ENCODE measurements around the gene NRXN3. TPM values are rescaled to one million over a fixed set of nuclear protein-coding genes. Genes with fewer than 3 reads are reported as not detected.

The NRXN3 gene
- total and polyA plus RNA-seq, 2 experiments from 2014 or later: 5.7 to 7.1 TPM

GRCh38 chr14:78292003-78292402 lies 121.8 kb downstream of the NRXN3 start:
- H3K9me2 ChIP-seq (replicated peaks; ENCODE audit: insufficient read depth): no peaks in the 10 kb centered on the region
- no peaks in the 10 kb centered on the region for H3K79me2 ChIP-seq
- no peak overlapping the region for H3K4me3 ChIP-seq
- peaks cover 7% of the 10 kb centered on the region for H3K27me3 ChIP-seq
- H3K4me2 ChIP-seq: no peak overlapping the region
- no peak overlapping the region for H2AFZ ChIP-seq
- H3K4me1 ChIP-seq (ENCODE audit: insufficient read depth): no peaks in the 10 kb centered on the region
- H3K9me3 ChIP-seq (ENCODE audit: low read depth): no peaks in the 10 kb centered on the region
- TF ChIP-seq EZH2phosphoT487 (IDR thresholded peaks at IDR 0.05; ENCODE audit: low read depth, severe bottlenecking, unreplicated experiment) (no peak), CTCF (IDR thresholded peaks at IDR 0.05; ENCODE audit: poor library complexity) (no peak), EZH2 (IDR thresholded peaks at IDR 0.05; ENCODE audit: borderline replicate concordance) (no peak)
- H4K20me1 ChIP-seq (ENCODE audit: insufficient read depth, poor library complexity, severe bottlenecking): no peaks in the 10 kb centered on the region
- no peak overlapping the region for H3K27ac ChIP-seq
- 74% methylated on average over 3 of the region's 3 CpGs for WGBS (ENCODE audit: low lambda C conversion rate, missing lambda C conversion rate)
- DNase-seq (ENCODE audit: low spot score): no peak
- no peaks in the 10 kb centered on the region for H3K36me3 ChIP-seq (replicated peaks; ENCODE audit: insufficient read depth, low read depth)

DNA sequence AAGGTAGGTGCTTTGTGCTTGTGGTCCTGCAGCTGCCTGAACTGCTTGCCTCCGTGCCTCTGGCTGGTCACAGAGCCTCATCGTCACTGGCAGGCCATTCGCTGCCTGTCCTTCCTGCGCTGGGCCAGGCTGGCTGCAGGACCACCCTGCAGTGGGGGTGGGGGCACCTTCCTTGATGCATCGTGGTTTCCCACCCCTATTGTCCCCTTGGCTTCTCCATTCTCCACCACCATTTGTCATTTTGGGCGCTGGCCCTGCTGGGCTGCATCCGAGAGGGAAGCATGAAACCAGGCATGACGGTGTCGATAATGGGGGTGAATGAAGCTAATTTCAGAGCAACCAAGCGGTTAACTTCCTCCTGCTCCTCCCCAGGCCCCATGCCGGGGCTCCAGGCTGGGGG lies 127.7 kb downstream of the NRXN3 start:
- no peaks in the 10 kb centered on the region for H3K4me1 ChIP-seq (ENCODE audit: insufficient read depth)
- H3K4me2 ChIP-seq: no peak overlapping the region
- no peak overlapping the region for H2AFZ ChIP-seq
- H3K4me3 ChIP-seq: no peak overlapping the region
- peaks cover 3% of the 10 kb centered on the region for H3K27me3 ChIP-seq
- no peaks in the 10 kb centered on the region for H3K36me3 ChIP-seq (replicated peaks; ENCODE audit: insufficient read depth, low read depth)
- no peak for DNase-seq (ENCODE audit: low spot score)
- H3K79me2 ChIP-seq: no peaks in the 10 kb centered on the region
- no peak overlapping the region for H3K27ac ChIP-seq
- 81% methylated on average over 11 of the region's 11 CpGs for WGBS (ENCODE audit: low lambda C conversion rate, missing lambda C conversion rate)
- H3K9me3 ChIP-seq (ENCODE audit: low read depth): no peaks in the 10 kb centered on the region
- no peaks in the 10 kb centered on the region for H3K9me2 ChIP-seq (replicated peaks; ENCODE audit: insufficient read depth)
- TF ChIP-seq EZH2phosphoT487 (IDR thresholded peaks at IDR 0.05; ENCODE audit: low read depth, severe bottlenecking, unreplicated experiment) (no peak), EZH2 (IDR thresholded peaks at IDR 0.05; ENCODE audit: borderline replicate concordance) (no peak), CTCF (IDR thresholded peaks at IDR 0.05; ENCODE audit: poor library complexity) (no peak)
- no peaks in the 10 kb centered on the region for H4K20me1 ChIP-seq (ENCODE audit: insufficient read depth, poor library complexity, severe bottlenecking)

DNA sequence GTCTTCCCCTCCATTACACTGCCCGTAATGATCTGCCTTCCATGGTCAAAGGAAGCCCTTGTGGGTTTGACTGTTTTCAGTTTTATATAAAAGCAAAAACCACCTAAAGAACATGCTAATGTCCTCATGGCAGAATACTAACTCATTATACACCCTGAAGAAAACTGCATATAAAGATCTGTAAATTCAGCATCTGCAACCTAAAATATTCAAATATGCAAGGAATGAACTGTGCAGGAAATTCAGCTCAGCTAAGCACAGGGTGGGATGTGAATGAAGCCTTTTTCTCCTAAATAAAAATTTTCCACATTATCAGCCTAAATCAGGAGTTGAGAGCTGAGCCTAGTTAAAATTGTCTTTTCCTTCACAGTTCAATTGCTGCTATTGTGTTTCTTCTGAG lies 128.1 kb downstream of the NRXN3 start:
- WGBS (ENCODE audit: low lambda C conversion rate, missing lambda C conversion rate): 89% methylated on average over 1 of the region's 1 CpG
- H3K27ac ChIP-seq: no peak overlapping the region
- no peaks in the 10 kb centered on the region for H3K36me3 ChIP-seq (replicated peaks; ENCODE audit: insufficient read depth, low read depth)
- no peak overlapping the region for H3K4me2 ChIP-seq
- DNase-seq (ENCODE audit: low spot score): no peak
- no peaks in the 10 kb centered on the region for H4K20me1 ChIP-seq (ENCODE audit: insufficient read depth, poor library complexity, severe bottlenecking)
- no peaks in the 10 kb centered on the region for H3K4me1 ChIP-seq (ENCODE audit: insufficient read depth)
- H3K9me2 ChIP-seq (replicated peaks; ENCODE audit: insufficient read depth): no peaks in the 10 kb centered on the region
- no peak overlapping the region for H3K4me3 ChIP-seq
- H3K27me3 ChIP-seq: peaks cover 3% of the 10 kb centered on the region
- H2AFZ ChIP-seq: no peak overlapping the region
- no peaks in the 10 kb centered on the region for H3K9me3 ChIP-seq (ENCODE audit: low read depth)
- no peak for TF ChIP-seq EZH2phosphoT487 (IDR thresholded peaks at IDR 0.05; ENCODE audit: low read depth, severe bottlenecking, unreplicated experiment)
- TF ChIP-seq CTCF (IDR thresholded peaks at IDR 0.05; ENCODE audit: poor library complexity): no peak
- no peak for TF ChIP-seq EZH2 (IDR thresholded peaks at IDR 0.05; ENCODE audit: borderline replicate concordance)
- H3K79me2 ChIP-seq: no peaks in the 10 kb centered on the region

DNA sequence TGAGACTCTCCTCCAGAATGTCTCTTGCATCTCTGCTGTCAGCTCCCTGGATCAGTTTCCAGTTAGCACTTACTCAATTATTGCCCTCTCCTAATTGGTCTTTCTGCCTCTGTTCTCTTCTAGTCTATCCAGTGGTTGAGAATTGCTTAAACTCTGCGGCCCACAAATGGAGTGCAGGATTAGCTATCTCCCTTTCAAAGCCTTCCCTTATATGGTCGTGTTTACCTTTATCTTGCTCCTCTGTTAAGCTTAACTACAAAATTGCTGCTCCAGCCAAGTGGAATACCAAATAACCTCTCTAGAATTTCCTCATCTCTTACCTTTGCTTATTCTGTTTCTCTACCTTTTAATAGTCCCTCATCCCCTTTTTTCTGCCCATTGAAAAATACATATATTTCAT lies 132.7 kb downstream of the NRXN3 start:
- Histone ChIP-seq H3K4me1 (ENCODE audit: insufficient read depth) (no peaks in the 10 kb centered on the region), H3K9me2 (replicated peaks; ENCODE audit: insufficient read depth) (no peaks in the 10 kb centered on the region), H3K4me2 (no peak overlapping the region), H3K36me3 (replicated peaks; ENCODE audit: insufficient read depth, low read depth) (no peaks in the 10 kb centered on the region), H3K27me3 (no peaks in the 10 kb centered on the region), H3K79me2 (no peaks in the 10 kb centered on the region), H3K27ac (no peak overlapping the region), H2AFZ (no peak overlapping the region), H3K4me3 (no peak overlapping the region), H4K20me1 (ENCODE audit: insufficient read depth, poor library complexity, severe bottlenecking) (no peaks in the 10 kb centered on the region), H3K9me3 (ENCODE audit: low read depth) (no peaks in the 10 kb centered on the region)
- DNase-seq (ENCODE audit: low spot score): no peak
- 16% methylated on average over 2 of the region's 2 CpGs for WGBS (ENCODE audit: low lambda C conversion rate, missing lambda C conversion rate)
- TF ChIP-seq EZH2phosphoT487 (IDR thresholded peaks at IDR 0.05; ENCODE audit: low read depth, severe bottlenecking, unreplicated experiment) (no peak), CTCF (IDR thresholded peaks at IDR 0.05; ENCODE audit: poor library complexity) (no peak), EZH2 (IDR thresholded peaks at IDR 0.05; ENCODE audit: borderline replicate concordance) (no peak)
